ENCODE measurements around the gene ARL15.

ARL15 gene

DNA sequence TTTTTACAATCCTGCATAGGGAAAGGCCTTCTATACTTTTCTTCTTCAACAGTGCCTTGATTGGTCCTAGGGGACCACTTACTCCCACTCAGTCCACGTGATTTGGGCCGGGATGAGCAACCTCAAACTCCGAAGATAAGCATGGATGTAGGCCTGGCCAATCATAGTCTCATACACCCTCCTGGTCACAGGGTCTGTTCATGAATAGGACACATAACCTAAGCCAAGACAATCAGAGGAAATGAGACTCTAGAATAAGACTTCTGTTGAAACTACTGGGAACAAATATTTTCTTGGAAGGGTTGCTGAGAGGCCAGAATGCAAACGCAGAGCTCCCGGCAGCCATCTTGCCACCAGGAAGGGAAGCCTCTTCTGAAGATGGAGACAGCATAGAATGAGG lies 68.1 kb downstream of the ARL15 start:
- no peak for DNase-seq

DNA sequence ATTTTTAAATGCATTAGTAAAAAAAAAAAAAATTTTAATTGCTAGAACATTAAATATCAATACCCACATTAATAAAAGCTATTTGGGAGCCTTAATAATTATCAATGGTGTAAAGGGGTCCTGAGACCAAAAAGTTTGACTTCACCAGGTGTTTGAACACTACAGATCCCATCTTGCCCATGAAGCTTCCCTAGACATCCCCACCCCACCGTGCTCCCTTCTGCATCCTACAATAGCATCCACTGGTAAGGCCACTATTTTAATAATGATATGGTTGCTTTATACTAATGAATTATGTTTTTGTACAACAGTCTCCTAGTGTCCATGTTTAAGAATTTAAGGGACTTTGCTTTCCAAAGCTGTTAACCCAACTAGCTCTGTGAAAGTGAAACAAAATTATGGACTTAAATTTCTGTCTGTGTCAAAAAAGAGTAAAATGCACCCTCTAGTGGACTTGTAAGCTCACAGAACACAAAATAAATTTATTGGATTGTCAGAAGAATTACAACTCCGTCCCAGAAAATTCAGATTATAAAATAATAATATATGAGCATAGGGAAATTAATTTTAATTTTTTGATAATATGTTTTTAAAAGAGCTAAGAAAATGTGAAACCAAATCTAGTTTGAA lies 76.0 kb downstream of the ARL15 start:
- no peak for DNase-seq

DNA sequence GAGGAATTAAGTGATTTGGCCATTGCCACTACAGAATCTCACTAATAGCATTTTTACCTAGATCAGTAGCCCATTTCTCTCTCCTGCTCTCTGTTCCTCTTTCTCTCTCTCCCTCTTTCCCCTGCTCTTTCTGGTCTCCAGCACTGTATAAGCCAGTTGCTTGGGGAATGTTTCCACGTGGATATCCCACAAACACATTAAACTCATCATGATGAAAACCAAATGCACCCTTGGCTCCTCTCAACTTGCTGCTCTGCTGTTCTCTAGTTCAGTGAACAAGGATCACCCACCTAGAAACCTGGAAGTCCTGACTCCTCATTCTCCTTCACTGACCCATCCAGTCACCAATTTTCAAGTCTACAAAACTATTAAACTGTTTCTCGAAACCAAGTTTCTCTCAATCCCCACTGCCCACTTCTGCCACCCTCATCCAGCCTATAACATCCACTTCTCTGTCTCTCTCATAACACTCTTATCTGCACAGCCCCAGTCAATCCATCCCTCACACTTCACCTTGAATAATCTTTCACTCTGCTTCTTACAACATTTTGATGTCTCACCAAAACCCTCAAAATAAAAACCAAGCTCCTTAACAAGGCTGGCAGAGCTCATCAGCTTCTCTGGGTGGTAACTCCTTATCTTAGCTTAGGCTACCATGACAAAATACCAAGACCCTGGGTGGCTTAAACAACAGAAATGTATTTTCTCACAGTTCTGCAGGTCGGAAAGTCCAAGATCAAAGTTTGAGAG lies 79.3 kb downstream of the ARL15 start:
- DNase-seq = no peak

DNA sequence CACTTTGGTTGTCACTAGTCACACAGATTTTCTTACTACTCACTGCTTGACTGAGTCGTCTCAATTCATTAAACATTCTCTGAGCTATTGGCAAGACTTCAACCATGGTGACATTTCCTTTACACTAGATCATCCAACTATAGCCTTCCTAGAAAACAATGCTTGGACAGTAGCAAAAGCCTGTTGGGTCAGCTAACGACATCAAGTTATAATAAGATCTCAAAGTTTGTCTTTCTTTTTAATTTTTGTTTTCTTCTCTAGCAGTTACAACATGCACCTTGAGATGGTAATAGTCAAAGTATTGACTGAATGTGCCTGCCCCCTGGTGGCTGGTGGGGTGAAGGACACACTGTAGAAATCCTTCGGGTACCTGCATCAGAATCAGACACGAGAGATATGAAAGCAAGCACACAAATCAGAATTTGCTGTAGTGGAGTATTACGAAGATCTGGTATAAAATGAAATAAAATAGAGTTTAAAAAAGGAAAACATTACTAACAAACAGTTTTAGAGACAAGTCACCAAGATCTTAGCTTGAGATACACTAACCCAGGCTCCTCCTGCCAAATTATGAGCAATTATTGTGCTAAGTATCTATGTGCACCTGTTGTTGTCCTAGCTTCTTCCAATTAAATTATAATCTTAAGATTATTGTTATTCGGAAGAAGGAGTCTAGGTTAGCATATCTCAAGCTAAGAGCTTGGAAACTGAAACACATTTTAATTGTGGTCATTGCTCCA lies 81.2 kb downstream of the ARL15 start:
- peak; percentile 20 for DNase-seq

DNA sequence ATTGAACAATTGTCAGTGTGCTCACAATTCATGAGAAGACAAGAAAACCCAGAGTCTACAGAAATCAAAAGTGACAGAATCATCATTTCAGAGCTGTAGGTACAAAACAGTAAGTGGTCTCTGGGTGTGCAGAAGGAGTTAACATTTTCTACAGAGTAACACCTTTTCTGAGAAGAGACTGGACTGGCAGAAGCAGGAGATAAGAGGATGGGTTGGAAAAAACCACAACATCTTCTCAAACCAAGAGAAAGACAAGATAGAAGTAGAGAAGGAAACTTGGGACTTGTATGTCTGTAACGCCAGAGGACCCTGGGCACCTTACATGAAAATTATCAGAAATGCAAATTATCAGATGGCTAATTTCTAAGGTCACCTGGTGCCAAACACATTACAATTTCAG lies 82.6 kb downstream of the ARL15 start:
- DNase-seq = no peak

DNA sequence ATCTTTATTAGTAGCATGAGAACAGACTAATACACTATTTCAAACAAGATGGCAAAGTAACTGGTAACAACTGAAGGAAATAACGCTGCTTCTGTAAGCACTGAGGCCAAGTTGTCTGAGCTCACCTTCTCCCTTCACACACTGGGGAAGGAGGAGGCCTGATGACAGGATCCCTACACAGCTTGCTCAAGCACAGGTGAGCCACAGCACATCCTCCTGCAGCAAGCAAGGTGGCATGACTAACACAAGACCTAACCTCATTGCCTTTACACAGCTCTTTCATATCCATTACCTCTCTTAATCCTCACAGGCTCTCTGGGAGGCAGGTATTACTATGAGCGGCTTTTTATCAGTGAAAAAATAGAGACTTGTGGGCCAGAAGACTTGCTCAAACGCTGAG lies 83.3 kb downstream of the ARL15 start:
- DNase-seq = no peak

DNA sequence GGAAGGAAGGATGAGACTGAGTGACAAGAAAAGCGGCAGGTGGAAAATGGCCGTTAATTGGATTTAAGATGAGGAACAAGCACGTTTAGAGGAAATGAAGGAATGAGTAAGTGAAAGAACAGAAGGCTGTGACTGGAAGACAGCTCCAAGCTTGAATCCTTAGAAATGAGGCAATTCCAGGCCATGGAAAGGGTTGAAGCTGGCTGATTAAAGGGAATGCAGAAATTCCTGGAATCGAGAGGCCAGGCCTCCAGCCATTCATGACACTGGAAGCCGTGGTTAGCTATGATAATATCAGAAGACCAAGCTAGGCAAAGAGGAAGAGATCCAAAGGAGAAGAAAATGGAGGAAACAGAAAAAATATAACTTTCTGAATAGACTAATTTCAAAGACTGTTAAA lies 84.2 kb downstream of the ARL15 start:
- no peak for DNase-seq

DNA sequence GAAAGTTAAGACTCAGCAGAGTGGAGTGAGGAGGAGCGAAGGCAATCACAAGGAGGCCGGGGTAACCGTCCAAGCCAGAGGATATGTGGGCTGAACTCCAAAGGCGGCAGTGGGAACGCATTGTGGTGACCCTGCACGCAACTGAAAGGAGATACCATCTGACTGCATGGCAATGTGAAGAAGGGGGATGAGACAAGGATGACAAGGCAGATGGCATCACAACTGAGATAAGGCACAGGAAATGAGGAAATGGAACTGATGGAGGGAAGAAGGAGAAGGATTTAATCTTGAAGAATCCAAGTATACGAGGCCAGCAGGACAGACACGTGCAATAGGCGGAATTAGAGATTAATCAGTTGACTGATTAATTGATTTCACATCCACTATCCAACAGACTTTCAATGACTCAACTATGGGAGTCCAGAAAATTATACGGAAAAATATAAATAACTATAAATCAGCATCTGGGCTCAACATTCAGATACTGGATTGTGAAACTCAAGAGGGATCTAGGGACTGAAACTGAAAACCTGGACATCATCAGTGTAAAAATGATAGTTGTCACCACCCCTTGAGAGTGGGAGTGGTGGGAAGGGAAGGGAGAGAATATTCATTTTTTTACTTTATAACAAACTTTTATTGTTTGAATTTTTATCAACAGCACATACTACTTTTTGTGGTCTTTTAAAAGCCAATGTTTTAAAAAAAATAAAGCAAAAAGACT lies 86.1 kb downstream of the ARL15 start:
- no peak for DNase-seq

DNA sequence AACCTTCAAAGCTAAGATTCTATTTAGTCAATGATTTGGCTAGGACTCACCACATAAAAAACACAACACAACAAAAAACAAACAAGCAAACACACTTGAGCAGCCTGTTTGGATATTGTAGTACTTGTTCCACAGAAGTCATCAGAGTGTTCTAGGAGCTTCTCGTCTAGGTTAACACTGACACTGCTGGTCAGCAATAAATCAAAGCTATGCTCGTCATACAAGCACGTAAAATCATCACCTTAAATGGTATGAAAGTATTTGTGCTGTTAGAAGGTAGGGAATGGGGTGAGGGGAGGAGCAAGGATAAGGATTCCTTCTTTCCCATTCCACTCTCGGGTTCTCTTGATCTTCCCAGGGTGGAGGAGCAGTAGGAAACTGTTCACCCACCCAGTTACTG lies 88.0 kb downstream of the ARL15 start:
- DNase-seq = no peak

DNA sequence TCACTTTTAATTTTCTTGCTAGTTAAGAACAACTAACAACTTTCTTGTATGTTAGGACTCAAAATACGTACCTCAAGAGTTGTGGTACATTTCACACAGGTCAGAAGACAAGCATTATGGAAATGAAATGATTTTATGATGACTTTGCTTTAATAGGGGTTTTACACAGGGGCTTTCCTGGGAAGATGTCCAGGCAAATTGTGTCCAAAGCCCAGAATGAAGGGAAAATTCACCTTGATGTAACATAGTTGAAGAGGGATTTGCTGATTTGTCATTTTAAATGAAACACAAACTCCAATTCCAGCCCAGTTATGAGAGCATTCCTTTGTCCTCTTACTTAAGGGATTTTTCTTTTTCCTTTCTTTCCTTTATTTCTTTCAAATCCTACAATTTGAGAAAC lies 89.2 kb downstream of the ARL15 start:
- no peak for DNase-seq

DNA sequence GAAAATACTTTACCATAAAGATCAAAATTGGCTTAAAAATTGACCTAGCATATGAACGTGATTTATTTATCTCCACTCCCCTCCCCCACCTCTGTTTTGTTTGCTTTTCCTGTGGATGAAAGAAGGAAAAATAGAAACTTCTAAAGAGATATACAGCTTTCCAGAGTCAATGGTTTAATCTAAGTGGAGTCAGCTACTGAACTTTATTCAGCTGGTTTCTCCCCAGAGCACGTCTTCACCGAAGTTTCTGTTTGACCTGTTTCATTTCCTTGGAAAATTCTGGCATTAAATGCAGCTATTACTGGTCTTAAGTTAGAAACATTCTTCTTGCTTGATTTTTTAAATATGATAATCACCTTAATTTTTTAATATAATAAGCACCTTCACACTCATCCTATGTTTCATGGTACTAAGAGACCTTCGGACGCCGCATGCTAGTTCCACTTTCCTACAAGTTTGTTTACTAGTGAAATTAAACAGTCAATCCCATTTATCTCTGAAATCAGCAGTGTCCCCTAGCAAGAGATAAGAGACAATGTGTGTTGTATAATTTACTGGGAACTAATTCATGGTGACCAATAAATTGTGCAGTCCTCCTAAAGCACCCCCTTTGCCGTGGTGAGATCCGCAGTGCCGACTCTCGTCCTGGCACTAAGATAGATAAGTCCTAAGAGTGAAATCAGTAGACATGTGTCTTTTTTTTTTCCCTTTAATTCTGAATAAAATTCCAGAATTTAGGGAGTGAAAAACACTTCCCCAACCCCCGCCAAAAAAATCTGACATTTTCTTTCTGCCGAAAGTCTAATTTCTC lies 89.9 kb downstream of the ARL15 start:
- no peak for DNase-seq

DNA sequence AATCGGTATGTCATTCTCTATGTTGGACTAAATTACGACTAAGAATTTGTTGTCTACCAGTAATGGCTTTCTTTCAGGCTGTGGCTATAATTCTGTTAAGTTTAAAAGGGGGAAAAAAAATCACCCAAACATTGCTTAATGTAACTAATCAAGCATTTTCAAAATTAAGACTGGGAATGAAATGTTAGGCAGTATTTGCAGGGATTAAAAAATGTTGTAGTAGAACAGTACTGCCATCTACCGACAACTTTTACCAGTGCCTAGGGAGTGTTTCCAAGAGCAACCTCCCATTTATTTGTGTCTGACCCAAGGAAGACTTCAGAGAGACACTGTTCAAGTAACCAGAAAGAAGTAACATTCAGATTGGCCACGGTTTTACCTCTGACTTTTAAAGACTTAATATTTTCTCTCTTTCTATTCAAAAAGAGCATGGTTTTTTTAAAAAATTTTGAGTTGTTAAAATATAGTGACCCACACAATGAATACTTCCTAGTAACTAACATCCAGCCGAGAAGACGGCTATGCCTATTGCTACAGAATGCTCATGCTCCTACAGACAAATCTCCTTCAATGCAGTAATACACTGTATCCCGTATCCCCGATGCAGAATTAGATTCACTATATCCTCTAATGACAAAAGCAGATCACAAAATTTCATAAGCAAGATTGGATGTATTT lies 92.4 kb downstream of the ARL15 start:
- no peak for DNase-seq

DNA sequence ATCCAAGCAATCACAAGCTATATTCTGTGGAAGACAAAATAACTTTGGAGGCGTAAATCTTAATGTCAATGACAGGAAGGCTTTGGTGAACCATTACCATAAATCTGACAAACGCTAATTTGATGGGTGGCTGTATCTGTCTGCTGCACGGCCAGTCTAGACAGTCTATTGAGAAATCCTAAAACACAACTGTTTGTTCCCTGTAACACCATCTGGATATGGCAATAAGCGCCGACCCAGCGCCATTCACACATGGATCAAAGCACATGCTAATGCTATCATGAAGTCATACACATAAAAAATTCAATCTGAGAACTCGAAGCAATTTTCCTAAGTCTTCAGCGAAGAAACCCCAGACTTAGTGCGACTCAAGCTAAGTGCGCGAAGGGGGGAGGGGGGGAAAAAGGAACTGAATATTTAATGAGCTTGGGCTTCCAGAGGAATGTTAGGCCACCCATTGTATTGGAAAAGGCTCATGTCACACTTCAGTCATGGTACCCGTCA lies 95.1 kb downstream of the ARL15 start:
- DNase-seq = no peak

DNA sequence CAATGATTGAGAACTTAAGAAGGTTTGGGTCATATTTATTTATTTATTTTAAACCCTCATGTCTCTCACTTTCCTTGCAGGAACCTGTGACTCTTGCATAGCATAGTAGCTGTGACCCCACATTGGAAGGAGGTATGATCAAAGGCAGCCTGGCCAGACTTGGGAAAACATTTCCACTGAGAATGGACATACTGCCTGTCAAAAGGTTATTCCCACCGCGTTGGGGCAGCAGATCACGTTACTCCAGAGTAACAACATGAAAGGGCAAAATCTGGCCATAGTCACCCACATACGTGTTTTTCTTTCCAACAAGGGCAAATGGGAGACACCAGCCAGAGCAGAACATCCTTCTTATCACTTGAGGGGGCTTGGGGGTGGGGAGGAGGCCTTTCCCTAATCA lies 95.7 kb downstream of the ARL15 start:
- DNase-seq = no peak

DNA sequence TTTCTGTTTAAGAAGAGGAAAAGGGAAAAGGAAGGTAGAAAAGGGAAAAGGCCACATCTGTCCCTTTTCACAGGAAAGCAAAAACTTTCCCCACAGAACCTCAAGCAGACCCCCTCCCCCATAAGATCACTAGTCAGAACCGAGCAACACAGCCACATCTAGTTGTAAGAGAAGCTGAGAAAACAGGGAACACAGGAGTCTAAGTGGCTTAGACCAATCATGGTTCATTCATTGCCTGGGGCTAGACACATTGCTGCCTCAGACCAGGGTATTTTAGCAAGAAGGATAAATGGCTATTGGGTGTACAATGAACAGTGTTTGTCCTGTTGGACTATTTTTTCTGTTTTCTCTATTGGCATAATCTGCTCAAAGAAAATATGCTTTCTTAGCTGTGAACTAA lies 98.0 kb downstream of the ARL15 start:
- no peak for DNase-seq

DNA sequence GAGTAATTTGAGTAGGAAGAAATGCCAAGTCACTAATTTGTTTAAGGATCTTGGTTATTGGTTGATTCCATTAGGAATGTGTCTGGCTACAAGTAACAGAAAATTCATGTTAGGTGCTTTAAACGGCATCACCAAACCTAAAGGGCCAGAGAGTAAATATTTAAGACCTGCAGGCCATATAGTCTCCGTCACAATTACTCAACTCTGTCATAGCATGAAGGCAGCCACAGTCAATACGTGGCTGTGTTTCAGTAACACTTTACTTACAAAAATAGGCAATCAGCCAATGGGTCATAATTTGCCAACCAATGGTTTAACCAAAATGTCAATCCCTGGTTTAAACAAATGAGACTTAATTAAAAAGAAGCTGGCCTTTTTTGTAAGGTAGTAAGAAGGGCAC lies 98.5 kb downstream of the ARL15 start:
- DNase-seq = no peak

DNA sequence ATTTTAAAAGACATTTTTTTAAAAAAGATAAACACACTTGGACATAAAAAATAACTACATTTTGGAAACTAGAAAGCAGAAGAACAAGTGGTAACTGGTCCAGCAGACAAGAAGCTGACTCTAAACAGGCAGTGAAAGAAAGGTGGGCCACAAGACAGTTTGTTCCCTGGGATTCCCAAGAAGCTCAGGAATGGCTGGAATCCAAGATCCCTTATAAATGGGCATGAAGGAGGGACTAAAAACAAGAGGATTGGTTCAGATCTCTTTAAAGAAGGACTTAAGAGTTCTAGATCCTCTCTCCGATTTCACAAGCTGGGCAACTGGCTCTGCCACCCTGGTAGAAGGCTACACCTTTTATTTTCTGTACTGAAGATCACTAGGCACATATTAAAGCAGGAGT lies 102.8 kb downstream of the ARL15 start:
- no peak for DNase-seq

DNA sequence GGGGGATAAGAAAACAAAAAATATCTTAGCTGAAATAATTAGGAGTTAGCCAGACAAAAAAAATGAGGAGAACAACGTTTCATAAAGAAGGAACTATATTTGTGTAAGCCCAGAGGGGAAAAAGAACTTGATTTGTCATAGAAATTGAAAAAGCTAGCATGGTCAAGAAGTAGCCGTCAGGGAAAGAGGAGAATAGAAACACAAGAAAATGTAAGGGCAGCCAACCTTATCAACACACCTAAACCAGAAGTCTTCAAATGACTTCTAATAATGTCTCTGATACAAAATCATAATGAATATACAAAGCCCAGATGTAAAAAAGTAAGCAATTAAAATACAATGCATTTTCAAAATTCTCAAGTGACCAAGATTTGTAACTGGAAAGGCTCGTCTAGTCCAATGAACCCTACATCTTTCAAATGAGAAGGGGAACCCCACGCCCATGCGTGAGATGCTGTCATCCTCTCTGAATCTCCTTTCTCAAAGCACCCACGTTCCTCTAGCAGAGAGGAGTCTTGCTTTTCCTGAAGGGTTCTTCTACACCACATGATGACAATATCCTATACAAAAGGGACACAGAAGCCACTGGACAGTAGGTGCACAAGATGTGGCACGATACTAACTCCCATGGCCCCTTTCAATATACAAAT lies 103.7 kb downstream of the ARL15 start:
- DNase-seq = no peak

DNA sequence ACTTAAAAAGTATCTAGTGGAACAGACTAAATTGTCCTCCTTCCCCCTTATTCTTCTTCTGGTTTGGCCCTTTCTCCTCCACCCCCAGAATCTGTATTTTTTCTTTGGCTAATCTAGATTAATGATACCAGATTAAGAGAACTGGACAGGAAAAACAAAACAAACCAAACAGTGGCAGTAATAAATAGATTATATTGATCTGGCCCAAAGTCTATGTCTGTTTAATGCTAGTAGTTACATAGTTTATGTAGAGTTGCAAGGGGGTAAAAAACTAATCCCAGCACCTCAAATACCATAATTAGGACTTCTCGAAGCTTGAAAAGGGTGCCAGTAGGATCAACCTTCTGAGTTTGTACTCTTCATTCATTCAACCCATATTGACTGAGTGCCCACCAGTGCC lies 104.5 kb downstream of the ARL15 start:
- no peak for DNase-seq

DNA sequence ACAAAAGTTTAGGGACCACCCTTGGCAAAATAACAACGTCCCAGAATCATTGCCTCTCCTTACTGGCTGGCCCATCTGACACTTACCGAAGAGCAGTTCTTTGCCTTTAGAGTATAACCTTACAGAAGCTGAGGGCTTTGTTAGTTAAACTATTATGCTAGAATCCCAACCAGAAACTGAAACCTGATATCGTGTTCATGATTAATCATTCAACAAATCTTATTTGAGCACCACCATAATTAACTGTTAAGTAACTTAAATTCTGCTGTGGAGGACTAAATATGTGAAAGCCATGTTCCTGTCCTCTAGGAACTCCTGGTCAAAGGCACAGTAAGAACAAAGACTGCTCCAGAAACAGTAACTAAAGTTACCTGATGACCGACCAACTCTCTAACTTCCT lies 104.9 kb downstream of the ARL15 start:
- DNase-seq = no peak

DNA sequence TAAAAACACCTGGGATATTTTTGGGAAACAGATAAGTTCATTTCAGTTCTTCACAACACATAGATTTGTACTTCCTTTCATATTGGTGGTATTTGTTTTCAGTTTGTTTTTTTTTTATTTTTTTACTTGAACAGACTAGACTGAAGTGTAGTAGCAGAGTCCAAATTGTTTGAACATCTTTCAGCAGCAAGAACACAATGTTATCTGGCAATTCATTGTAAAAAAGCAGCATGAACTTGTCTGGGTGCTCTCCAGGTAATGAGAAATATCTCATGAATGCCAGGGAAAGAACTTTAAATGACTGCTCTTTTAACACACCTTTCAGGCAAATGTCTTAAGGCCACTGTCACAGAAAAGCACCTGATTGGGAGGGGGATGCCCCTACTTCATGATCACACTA lies 113.4 kb downstream of the ARL15 start:
- DNase-seq = no peak

Measured in T1000 (cell line).